HS-5 (cell line): ENCODE measurements around the gene ASH1L.
"Not testable (repeated sequence)": the region's sequence is repeated elsewhere in the genome, so short reads cannot be mapped to it uniquely, and the experiment has no call there.

Experiments used
- DNase-seq: peaks from one replicate; pipeline ENCODE4 v3.0.0-alpha.2; 2012; ENCODE audit warnings: low read depth

ASH1L gene

DNA sequence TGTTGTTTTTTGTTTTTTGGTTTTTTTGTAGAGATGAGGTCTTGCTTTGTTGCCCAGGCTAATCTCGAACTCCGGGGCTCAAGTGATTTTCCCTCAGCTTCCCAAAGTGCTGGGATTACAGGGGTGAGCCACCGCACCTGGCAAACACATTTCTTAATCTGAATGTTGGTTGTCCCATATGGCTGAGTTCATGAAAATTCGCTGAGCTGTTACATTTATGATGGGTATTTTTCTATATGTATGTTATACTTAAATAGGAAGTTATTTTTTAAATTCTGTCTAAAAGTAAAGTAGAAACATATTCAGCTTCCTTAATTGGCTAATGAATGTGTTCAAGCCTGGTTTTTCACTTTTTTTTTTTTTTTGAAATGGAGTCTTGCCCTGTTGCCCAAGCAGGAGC, 75.1 kb downstream of the ASH1L start:
- no peak for DNase-seq

DNA sequence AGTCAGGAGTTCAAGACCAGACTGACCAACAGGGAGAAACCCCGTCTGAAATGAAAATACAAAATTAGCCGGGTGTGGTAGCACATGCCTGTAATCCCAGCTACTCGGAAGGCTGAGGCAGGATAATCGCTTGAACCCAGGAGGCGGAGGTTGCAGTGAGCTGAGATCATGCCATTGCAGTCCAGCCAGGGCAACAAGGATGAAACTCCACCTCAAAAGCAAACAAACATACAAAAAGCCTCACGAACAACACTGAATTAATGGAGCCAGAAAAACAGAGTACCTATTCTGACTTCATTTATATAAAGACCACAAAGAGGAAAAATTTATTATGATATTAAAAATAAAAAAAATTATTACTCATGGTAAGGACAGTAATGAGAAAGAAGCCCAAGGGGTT, 75.7 kb downstream of the ASH1L start:
- DNase-seq = not testable (repeated sequence)

DNA sequence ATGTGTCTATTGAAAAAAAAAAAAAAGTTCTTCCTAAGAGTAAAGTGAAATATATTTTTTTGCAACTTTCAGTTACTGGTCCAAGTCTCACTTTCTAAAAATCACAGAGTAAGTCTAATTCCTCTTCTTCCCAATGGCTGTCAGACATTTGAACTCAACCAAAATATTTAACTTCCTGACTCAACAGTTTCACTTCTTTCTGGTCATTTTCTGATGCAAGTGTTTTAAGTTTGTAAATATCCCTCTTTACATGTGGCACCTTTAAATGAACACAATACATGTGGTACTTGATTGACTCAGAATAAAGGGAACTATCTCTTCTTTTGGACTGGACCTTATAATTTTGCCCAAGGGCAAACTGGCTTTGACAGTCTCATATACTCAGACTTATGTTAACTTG, 76.7 kb downstream of the ASH1L start:
- no peak for DNase-seq

DNA sequence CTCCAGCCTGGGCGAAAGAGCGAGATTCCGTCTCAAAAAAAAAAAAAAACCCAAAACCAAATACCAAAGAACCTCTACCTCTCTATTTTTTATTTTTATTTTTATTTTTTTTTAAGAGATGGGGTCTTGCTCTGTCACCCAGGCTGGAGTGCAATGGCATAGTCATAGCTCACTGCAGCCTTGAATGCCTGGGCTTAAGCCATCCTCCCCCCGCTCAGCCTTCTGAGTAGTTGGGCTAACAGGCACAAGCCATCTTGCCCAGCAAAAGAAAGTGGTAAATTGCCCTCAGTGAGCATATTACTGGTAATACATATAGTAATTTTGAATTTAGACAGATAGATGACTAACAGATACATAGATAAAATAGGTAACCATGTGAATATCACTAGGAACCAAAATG, 77.4 kb downstream of the ASH1L start:
- DNase-seq = no peak

DNA sequence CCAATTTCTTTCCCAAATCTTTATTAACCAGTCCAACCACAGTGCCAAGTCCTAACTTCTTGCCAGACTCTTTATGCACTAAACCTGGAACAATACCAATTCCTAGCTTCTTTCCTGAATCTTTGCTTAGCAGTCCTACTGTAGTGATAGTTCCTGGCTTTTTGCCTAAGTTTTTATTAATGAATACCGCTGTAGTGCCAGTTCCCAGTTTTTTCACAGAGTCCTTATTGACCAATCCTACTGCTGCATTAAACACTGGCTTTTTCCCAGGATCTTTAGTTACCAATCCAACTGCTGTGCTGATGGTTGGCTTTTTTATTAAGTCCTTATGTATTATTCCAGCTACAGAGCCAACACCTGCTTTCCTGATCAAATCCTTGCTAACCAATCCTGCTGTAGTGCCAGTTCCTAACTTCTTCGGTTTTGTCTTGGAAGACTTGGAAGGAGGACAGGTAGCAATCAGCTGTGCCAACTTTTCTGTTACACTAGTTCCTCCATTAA, 80.8 kb downstream of the ASH1L start:
- DNase-seq = no peak

DNA sequence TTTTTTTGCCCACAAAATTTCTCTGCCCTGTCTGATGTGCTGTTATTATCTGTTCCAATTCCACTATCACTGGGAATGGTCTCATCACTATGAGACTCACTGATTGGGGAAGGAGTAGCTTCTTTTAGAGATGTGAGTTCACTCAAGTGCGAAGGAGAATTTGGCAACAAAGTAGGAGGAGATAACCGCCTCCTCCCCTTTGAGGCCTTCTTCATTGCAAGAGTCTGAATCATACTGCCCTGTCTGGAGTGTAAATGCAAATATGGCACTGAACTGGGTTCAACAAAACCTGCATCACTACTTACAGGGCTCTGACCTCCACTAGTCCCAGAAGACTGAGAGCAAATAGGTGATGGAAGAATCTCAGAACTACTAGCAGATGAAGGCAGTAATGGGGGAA, 83.4 kb downstream of the ASH1L start:
- DNase-seq = no peak

DNA sequence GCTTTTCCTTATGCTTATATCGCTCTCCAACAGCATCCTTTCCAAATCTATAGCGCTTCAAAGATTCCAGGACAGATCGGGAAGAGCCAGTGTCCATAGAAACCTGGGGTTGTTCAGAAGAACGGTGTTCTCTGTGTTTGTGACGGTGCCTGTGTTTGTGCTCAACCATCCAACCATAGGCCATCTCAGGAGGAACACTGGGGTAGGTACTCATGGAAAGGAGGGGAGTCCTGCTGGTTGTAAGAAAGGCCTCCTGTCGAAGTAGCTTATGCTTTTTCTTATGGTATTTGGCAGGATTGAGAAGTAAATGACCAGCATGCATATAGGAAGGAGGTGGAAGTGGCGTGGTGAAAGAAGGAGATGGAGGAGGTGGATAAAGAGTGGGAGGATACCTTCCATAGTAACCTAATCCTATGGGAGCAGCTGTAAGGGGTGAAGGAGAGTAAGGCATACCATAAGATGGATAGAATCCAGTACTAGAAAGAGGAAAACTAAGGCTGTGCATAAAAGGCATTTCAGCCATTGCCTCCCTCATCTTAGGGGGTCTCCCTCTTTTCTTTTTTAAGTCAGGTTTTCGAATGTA, 84.2 kb downstream of the ASH1L start:
- no peak for DNase-seq

DNA sequence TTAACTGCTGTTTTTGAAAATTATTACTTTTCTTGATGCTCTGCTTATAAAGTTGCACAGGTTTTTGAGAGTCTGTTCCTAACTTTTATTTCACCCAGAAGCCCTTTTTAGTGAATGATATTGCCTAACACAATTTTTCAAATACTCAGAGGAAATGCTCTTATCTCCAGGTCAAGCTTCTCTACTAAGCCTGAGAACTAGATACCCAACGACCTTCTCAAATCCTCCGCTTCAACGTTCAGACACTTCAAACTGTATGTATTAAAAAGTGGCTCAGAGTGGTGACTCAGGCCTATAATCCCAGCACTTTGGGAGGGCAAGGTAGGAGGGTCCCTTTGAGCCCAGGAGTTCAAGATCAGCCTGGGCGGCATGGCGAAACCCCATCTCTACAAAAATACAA, 88.5 kb downstream of the ASH1L start:
- DNase-seq = no peak

DNA sequence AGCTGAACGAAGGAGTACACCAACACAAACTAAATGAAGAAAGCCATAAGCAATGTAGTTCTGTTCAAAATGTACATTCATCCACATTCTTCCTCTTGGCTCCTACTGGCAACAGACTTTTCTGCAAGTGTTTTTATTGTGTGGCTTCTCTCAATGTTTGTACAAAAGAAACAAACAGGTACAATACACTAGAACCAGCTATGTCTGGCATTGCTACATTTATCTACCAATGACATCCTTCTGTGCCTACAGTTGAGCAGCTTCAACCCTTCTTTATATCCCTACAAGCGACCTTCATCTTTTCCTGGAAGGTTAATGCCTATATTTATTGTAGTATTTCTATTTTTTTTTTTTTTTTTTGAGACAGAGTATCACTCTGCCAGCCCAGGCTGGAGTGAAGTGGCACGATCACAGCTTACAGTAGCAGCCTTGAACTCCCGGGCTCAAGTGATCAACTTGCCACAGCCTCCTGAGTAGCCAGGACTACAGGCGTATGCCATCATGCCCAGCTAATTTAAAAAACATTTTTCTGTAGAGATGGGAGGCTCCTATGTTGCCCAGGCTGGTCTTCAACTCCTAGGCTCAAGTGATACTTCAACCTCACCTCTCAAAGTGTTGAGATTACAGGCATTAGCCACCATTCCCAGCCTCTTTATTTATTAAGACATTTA, 89.3 kb downstream of the ASH1L start:
- DNase-seq = no peak

DNA sequence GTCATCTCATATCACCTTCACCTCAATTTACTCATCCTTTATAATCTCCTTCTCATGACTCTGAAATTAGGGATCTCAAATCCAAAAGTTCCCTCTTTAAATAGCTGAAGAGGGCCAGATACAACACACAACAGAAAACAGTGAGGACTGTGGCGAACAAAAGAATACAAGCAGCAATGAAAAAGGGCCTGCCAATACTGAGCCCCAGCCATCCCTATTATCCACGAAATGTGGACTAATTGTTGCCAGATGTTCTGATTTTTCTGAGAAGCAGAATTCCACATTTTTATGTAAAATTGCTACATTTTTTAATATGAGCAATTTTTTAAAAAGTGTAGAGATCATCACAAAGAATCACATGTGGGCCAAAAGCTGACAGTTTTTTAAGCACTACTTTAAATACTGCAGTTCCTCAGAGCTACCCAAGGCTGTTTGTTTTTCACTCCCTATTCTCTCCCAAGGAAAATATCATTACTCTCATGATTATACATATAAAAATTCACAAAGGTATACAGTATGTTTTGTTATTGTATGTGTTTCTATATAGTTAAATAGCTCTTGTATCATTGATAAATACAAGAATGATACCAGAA, 90.0 kb downstream of the ASH1L start:
- DNase-seq = no peak

DNA sequence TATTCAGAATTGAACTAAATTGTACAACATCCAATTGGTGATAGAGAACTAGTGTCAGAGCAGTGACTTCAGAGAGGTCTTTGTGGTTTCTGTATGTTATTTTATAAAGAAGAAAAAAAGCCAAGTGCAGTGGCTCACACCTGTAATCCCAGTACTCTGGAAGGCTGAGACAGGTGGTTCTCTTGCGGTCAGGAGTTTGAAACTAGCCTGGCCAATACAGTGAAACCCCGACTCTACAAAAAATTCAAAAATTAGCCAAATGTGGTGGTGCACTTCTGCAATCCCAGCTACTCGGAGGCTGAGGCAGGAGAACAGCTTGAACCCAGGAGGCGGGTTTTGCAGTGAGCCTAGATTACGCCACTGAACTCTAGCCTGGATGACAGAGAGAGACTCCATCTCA, 90.7 kb downstream of the ASH1L start:
- DNase-seq = no peak

DNA sequence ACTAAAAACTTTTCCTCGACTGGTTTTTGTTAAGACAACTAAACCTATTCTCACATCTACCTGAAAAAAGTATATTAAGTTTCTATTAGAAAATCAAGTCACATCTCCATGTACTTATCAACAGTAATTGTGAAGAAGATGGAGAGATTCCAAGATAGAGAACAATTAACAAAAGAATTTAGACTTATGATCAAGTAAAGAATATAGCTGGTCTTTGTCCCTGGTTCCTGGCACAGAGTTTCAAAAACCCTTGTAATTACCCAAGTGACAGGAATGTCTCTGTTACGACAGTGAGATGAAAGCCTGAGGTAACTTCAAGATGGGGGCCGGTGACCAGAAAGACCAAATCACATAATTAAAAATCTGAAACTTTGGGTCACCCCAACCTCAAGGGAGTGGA, 91.6 kb downstream of the ASH1L start:
- no peak for DNase-seq

DNA sequence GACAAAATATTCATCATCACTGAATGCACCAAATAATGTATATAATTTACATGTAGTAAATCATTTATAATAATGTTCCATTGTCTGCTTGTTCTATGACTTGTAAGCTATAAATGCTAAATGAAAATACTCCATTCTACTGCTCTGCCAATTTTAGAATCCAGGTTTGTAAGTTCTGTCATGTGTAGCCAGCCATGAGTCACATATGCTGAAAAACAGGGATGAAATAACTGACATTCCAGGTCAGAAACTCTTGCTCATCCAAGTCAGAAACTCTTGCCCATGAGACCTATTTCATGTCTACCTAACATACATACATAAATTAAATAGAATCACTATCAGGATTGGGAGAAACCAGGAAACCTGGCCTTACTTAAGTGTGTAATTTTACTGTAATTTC, 95.6 kb downstream of the ASH1L start:
- DNase-seq = peak; percentile 60

DNA sequence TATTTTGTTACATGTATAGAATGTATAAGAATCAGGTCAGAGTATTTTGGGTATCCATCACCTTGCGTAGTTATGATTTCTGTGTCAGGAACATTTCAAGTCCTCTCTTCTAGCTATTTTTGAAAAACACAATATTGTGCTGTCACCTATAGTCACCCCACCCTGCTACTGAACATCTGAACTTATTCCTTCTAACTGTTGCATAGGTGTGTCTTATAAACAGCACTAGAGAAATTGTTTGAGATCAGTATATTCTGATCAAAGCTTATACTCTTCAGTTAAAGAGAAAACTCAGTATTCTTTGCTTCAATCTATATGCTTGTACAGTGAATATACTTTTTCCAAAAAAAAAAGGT, 96.0 kb downstream of the ASH1L start:
- no peak for DNase-seq

DNA sequence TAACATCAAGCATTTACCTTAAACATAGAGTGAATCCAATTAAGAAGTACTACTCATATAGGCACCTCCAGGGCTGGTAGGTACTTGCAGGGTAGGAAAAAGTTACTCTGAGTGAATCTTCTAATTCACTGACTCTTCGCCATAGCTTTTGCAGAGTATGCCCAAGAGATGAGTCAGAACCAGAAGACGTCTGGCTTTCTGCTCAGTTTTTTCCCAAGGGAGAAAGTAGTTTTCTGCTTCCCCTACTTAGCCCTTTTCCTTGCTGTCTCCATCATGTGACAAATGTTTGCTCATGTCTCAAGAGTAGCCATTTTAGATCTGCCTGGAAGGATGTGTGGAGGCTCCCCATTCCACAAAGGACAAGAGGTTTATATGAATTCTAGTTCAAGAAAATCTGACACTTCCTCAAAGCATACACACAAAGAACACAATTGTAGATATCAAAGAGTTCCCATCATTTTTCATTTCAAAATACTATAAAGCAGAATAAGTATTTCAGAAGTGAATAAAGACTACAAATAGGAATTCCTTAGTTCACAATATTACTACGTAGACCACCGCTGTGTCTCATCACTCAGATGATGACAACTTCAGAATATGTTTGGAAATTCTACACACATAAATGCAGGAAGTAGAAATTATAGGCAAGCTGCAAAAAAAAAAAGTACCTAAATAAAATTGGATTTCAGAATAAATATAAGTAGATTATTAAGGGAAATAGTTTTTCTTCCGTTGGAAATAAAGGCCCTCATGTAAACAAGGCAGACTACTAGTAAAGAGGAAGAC, 98.5 kb downstream of the ASH1L start:
- DNase-seq = peak; percentile 66

DNA sequence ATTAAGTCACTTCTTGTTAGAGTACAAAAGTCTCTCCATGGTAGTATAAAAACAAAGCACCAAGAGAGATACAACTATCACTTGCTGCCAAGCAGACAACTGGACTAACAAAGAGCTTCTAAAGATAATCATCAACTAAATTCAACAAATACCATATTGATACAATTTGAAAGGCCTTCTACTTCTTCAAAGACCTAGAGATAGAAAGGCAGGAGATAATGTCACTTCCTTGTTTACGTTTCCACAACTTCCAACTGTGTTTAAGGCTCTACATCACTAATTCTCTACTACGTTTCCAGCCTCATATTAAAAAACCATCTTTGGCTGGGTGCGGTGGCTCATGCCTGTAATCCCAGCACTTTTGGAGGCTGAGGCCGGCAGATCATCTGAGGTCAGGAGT, 104.5 kb downstream of the ASH1L start:
- DNase-seq = no peak

DNA sequence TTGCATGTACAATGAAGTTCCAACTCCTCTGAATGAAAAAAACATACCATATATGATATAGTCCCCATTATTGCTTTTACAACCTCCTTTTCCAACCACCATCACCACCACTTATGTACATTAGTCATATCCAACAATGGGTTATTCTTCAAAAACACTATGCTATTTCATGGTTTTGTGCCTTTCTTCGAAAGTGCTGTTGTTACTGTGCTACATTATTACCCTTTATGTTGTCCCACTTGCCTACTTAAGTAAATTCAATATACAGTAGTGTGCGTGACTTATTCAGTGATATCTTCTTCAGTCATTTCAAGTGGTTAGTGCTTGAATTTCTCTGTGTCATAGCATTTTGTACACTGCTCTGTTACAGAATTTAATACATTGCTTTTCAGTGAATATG, 105.3 kb downstream of the ASH1L start:
- DNase-seq = no peak

DNA sequence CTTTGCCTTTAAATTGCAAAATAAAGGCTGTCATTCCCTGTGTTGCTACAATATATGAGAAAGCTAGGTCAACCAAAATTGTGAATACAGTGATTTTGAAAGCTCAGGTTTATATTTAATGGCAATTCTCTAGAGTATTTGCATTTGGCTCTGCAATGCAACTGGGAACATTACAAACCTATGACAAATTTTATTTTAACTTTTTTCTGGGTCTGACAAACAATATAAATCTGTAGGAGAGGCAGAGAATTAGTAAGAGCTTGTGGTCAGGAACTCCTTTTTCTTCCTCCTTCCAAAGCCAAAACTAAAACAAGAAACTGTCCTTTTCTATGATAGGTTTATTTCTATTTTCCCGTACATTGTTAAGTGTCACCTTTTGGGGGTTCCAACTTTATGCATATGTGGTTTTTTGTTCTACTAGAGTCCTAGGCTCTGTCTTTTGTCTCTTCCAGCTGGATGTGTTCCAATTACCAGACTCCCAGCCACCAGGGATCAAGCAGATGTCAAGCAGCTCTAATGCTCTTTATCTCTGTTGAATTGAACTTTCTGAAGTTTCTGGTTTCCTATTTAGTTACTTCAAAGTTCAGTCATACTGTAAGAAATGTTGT, 106.9 kb downstream of the ASH1L start:
- no peak for DNase-seq

DNA sequence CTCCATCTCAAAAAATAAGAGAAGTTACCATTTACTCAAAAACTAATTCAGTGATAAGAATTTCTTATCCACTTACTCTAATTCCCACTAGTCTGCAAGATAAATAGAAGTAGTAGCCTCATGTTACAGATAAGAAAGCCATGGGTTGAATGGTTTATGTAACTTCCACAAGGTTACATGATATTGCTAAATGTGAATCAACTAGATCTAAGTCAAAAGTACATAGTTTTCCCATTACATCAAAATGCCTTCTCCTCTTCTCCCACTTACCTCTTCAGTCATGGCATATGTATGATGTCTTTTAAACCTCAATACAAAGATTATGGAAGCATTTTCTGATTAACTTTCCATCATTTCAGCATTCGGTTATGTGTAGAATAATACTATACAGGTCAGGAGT, 108.5 kb downstream of the ASH1L start:
- DNase-seq = no peak

DNA sequence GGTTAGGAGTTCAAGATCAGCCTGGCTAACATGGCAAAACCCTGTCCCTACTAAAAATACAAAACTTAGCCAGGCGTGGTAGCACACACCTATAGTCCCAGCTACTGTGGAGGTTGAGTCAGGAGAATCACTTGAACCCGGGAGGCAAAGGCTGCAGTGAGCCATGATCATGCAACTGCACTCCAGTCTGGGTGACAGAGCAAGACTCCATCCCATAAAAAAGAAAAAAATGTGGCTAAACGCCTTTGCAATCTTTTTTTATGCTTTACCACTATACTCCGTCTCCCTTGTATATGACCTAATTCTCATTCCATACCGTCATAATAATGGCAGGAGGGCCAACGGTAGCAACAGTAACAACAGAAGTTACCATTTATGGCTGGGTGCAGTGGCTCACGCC, 109.5 kb downstream of the ASH1L start:
- DNase-seq = no peak

DNA sequence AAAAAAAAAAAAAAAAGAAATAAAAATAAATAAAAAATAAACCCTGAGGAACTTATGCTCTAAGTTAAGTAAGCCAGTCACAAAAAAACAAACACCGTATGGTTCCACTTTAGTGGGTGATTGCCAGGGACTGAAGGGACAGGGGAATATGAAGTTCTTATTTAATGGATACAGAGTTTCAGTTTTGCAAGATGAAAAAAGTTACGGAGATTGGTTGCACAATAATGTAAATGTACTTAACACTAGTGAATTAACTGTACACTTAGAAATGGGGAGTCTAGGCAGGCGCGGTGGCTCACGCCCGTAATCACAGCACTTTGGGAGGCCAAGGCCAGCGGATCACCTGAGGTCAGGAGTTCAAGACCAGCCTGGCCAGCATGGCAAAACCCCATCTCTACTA, 111.4 kb downstream of the ASH1L start:
- DNase-seq = no peak

DNA sequence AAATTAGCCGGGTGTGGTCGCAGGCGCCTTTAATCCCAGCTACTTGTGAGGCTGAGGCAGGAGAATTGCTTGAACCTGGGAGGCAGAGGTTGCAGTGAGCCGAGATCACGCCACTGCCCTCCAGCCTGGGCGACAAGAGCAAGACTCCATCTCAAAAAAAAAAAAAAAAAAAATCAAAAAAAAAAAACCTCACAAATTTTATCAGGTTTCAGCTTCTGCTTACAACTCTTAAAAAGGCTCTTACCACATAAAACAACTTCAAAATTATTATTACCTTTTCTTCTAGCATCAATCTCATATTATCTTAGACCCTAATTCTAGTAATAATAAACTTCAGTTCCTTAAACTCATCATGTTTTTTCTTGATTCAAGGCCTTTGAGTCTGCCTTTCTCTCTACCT, 120.2 kb downstream of the ASH1L start:
- DNase-seq = not testable (repeated sequence)

DNA sequence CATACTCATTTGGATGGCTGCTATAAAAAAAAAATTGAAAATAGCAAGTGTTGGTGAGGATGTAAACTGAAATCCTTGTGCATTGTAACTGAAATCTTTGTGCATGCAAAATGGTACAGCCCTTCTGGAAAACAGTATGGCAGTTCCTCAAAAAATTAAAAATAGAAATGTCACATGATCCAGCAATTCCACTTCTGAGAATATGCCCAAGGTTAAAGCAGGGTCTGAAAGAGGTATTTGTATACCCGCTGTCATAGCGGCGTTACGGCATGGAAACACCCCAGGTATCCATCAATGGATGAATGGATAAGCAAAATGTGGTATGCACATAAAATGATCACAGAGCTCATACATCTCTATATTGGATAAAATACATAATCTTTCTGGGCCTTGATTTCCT, 125.2 kb downstream of the ASH1L start:
- DNase-seq = no peak
